Spleen (tissue), 7 donors: ENCODE measurements around the gene UNC13B.

ENCODE experiments used
- POLR2A ChIP-seq, 3 donors: fragments of 450-650 bp; IDR thresholded peaks; one replicate each; pipeline ENCODE4 v1.5.1; 2017; ENCODE audit warnings: antibody characterized with exemption in 3 of 3, mild to moderate bottlenecking in 1 of 3
- TF ChIP-seq, protein P1 (sequence below), 11 experiments: fragments of 200-600 bp in 7 of 11; fragments of 450-650 bp in 4 of 11; sonication (generic) in 4 of 11; IDR thresholded peaks in 8 of 11; conservative IDR thresholded peaks in 3 of 11; 1 replicate in 7 of 11; 2 replicates in 4 of 11; pipeline versions ENCODE4 v1.4.0 to v1.8.0; 2016 to 2021; ENCODE audit warnings: antibody characterized with exemption in 11 of 11, inconsistent platforms in 4 of 11, mild to moderate bottlenecking in 1 of 11
- donor health status: DM: no; HTN: no; CAD: no; lungs with moderate emphysema.
- donor health status: DM: no; HTN: no; CAD: no.
- donor health status: DM: no; HTN: no; CAD: no.

DNA sequence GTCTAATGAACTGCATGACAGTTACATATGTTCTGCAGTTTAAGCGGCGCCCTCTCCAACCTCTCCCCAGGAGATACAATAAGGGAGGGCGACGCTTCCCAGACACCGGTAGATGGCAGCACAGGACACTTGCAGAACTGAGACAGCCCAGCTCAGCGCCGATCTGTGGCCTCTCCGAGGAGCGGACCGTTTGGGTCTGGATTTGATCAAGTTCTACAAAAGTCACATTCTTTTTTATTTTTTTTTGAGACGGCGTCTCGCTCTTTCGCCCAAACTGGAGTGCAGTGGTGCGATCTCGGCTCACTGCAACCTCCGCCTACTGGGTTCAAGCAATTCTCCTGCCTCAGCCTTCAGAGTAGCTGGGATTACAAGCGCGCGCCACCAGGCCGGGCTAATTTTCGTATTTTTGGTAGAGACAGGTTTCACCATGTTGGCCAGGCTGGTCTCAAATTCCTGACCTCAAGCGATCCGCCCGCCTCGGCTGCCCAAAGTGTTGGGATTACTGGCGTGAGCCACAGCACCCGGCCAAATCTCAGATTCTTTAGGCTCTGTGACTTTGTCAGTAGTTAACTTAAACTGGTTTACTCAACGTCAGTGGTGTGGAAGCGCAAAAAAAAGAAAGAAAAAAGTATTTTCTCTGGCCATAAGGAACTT lies 44.8 kb upstream of the UNC13B start:
- TF ChIP-seq, protein P1, sequence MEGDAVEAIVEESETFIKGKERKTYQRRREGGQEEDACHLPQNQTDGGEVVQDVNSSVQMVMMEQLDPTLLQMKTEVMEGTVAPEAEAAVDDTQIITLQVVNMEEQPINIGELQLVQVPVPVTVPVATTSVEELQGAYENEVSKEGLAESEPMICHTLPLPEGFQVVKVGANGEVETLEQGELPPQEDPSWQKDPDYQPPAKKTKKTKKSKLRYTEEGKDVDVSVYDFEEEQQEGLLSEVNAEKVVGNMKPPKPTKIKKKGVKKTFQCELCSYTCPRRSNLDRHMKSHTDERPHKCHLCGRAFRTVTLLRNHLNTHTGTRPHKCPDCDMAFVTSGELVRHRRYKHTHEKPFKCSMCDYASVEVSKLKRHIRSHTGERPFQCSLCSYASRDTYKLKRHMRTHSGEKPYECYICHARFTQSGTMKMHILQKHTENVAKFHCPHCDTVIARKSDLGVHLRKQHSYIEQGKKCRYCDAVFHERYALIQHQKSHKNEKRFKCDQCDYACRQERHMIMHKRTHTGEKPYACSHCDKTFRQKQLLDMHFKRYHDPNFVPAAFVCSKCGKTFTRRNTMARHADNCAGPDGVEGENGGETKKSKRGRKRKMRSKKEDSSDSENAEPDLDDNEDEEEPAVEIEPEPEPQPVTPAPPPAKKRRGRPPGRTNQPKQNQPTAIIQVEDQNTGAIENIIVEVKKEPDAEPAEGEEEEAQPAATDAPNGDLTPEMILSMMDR (IDR thresholded peaks at IDR 0.05 in 8 of 11, conservative IDR thresholded peaks at IDR 0.05 in 3 of 11) = peak; percentile 84 to 97 (median 93)
- TF ChIP-seq POLR2A (IDR thresholded peaks at IDR 0.05) = no peak
